Sigmoid colon (tissue), 4 donors: ENCODE results near the gene TRAPPC5.

Source experiments
- CTCF ChIP-seq, 4 experiments: fragments of 450-650 bp in 3 of 4; fragments of 200-600 bp in 1 of 4; IDR thresholded peaks; one replicate each; pipeline ENCODE4 v1.5.1; 2016 to 2019; ENCODE audit warnings: antibody characterized with exemption in 4 of 4, mild to moderate bottlenecking in 3 of 4, moderate library complexity in 2 of 4
- EP300 ChIP-seq, 4 donors: sonication (generic); formaldehyde crosslinking; IDR thresholded peaks; one replicate each; pipeline ENCODE4 v1.6.1; 2017; ENCODE audit warnings: antibody characterized with exemption in 4 of 4
- POLR2AphosphoS5 ChIP-seq, 4 donors: sonication (generic); formaldehyde crosslinking; IDR thresholded peaks; one replicate each; pipeline ENCODE4 v1.6.1; 2017; ENCODE audit warnings: antibody characterized with exemption in 4 of 4

GRCh38 chr19:7730286-7731217 is 49.9 kb downstream of the TRAPPC5 start:
- TF ChIP-seq CTCF (IDR thresholded peaks at IDR 0.05) (no peak), EP300 (IDR thresholded peaks at IDR 0.05) (no peak), POLR2AphosphoS5 (IDR thresholded peaks at IDR 0.05) (no peak)
